GM18858 (cell line): Measurements from ENCODE around the gene MED26.
"Not testable (repeated sequence)": the region's sequence is repeated elsewhere in the genome, so short reads cannot be mapped to it uniquely, and the experiment has no call there.

ENCODE experiments used
- ATAC-seq: cut with Tn5 transposase; IDR thresholded peaks from one replicate; pipeline ENCODE4 v1.9.1; 2021; ENCODE audit not compliant: unreplicated experiment

MED26 gene

GRCh38 chr19:16628183-16628983 lies at the start of gene MED26:
Gene MED26 (minus strand): TSS chr19:16628204. CDS start chr19:16627943, 261 bp downstream.
- peak; percentile 69 for ATAC-seq

GRCh38 chr19:16677055-16677454 lies 49.1 kb upstream of the MED26 start:
- ATAC-seq: no peak

- ATAC-seq: no peak
Observed at GRCh38 chr19:16676101-16676798, 48.2 kb upstream of the MED26 start.

GRCh38 chr19:16673839-16674238 lies 45.8 kb upstream of the MED26 start:
- ATAC-seq: not testable (repeated sequence)

GRCh38 chr19:16673231-16673630 lies 45.2 kb upstream of the MED26 start:
- no peak for ATAC-seq

GRCh38 chr19:16671652-16672274 lies 43.8 kb upstream of the MED26 start:
- ATAC-seq: no peak

GRCh38 chr19:16670291-16670690 lies 42.3 kb upstream of the MED26 start:
- ATAC-seq: no peak

GRCh38 chr19:16668702-16669101 lies 40.7 kb upstream of the MED26 start:
- not testable (repeated sequence) for ATAC-seq

GRCh38 chr19:16668176-16668575 lies 40.2 kb upstream of the MED26 start:
- ATAC-seq: no peak

- ATAC-seq: no peak
Observed at GRCh38 chr19:16661480-16662034, 33.6 kb upstream of the MED26 start.

- no peak for ATAC-seq
Observed at GRCh38 chr19:16660763-16661479, 32.9 kb upstream of the MED26 start, which contains the start of gene TMEM38A. Gene TMEM38A (plus strand): TSS chr19:16661139. CDS start chr19:16661218, 79 bp downstream.

GRCh38 chr19:16659832-16660708 lies 32.1 kb upstream of the MED26 start, which contains the start of gene SMIM7:
Gene SMIM7 (minus strand): TSS chr19:16660144. CDS start chr19:16660110, 34 bp downstream.
- peak; percentile 69 for ATAC-seq

- ATAC-seq: no peak
Observed at GRCh38 chr19:16659464-16659831, 31.4 kb upstream of the MED26 start.

- no peak for ATAC-seq
Observed at GRCh38 chr19:16657384-16657783, 29.4 kb upstream of the MED26 start.

GRCh38 chr19:16655727-16656126 lies 27.7 kb upstream of the MED26 start:
- no peak for ATAC-seq

- no peak for ATAC-seq
Observed at GRCh38 chr19:16654627-16655026, 26.6 kb upstream of the MED26 start.

GRCh38 chr19:16654140-16654539 lies 26.1 kb upstream of the MED26 start:
- ATAC-seq: no peak

GRCh38 chr19:16652854-16653253 lies 24.9 kb upstream of the MED26 start:
- no peak for ATAC-seq

GRCh38 chr19:16651421-16652188 lies 23.6 kb upstream of the MED26 start:
- ATAC-seq: not testable (repeated sequence)
